Hepatocyte (in vitro differentiated cells): ENCODE results near the gene SHISAL1.

Experiments used
- CTCF ChIP-seq: fragments of 200-600 bp; sonication (generic); IDR thresholded peaks from 2 replicates; pipeline ENCODE4 v1.5.1; 2016; ENCODE audit warnings: antibody characterized with exemption, mild to moderate bottlenecking; ENCODE audit not compliant: poor library complexity
- EZH2 ChIP-seq: fragments of 200-600 bp; sonication (generic); IDR thresholded peaks from 2 replicates; pipeline ENCODE4 v1.6.1; 2016; ENCODE audit warnings: antibody characterized with exemption, mild to moderate bottlenecking, borderline replicate concordance

GRCh38 chr22:44271732-44272400 lies 40.9 kb downstream of the SHISAL1 start:
- TF ChIP-seq CTCF (no peak), EZH2 (no peak)
